K562 (cell line): ENCODE measurements around the gene IFNK. TPM values are rescaled to one million over a fixed set of nuclear protein-coding genes. Genes with fewer than 3 reads are reported as not detected.

Source experiments
- ATAC-seq: fragments of 200-7000 bp; cut with Tn5 transposase; 3 replicates; pipeline ENCODE4 v1.9.1; 2020; ENCODE audit warnings: moderate library complexity
- BruUV-seq: library from RNA; stranded (reverse); fragments of 400-500 nt; replicated peaks from 2 replicates; lab custom pipeline; 2021; lab: Mats Ljungman, UMichigan
- CTCF ChIA-PET: fragments of 300-600 bp; formaldehyde crosslinking; extraction: SDS; loops from one replicate; lab custom pipeline; 2021; ENCODE audit warnings: low intra/inter-chr PET ratio; lab: Yijun Ruan, JAX
- POLR2A ChIA-PET: fragments of 300-600, 350-650 bp; sonication (Branson Sonifier 250); formaldehyde crosslinking; extraction: SDS; loops from one replicate; lab custom pipeline; 2021; ENCODE audit warnings: antibody characterized with exemption, inconsistent platforms; lab: Yijun Ruan, JAX
- DNase-seq, 4 experiments: peaks; one replicate each; pipeline versions ENCODE4 v3.0.0 to v3.0.0-alpha.2; 2011 to 2018; ENCODE audit warnings: low spot score in 3 of 4, mixed read lengths in 3 of 4; ENCODE audit errors: extremely low read depth in 1 of 4
- FAIRE-seq: peaks from 2 replicates; lab custom pipeline; 2011; peaks lifted over from hg19 to GRCh38; lab: Jason Lieb, UNC
- H2AFZ ChIP-seq: 2 replicates; pipeline ENCODE4 v1.6.0; 2011; ENCODE audit warnings: low read depth, low read length, control low read depth, inconsistent platforms
- H3K27ac ChIP-seq: fragments of 200-600 bp; 3 replicates; pipeline ENCODE4 v1.8.0; 2011; ENCODE audit warnings: low read depth, mild to moderate bottlenecking, control low read depth, inconsistent platforms, low read length, moderate library complexity, mixed read lengths; ENCODE audit errors: extremely low read depth
- H3K27me3 ChIP-seq, 2 experiments: fragments of 300-600 bp in 1 of 2; 2 replicates in 1 of 2; 3 replicates in 1 of 2; pipeline versions ENCODE4 v1.6.0 to v1.8.0; 2011; ENCODE audit warnings: inconsistent platforms in 2 of 2, low read length in 2 of 2, mild to moderate bottlenecking in 1 of 2, mixed read lengths in 1 of 2, moderate library complexity in 1 of 2; ENCODE audit not compliant: control insufficient read depth in 2 of 2, insufficient read depth in 2 of 2
- H3K36me3 ChIP-seq: fragments of 300-600 bp; 3 replicates; pipeline ENCODE4 v1.8.0; 2011; ENCODE audit warnings: mild to moderate bottlenecking, low read length, inconsistent platforms; ENCODE audit not compliant: control insufficient read depth, insufficient read depth
- H3K4me1 ChIP-seq, 2 experiments: fragments of 200-600 bp in 1 of 2; replicated peaks in 1 of 2; 2 replicates in 1 of 2; 3 replicates in 1 of 2; pipeline versions ENCODE4 v1.5.1 to v1.8.0; 2011; ENCODE audit warnings: inconsistent platforms in 2 of 2, low read length in 2 of 2, mild to moderate bottlenecking in 1 of 2, mixed read lengths in 1 of 2, moderate library complexity in 1 of 2; ENCODE audit not compliant: control insufficient read depth in 2 of 2, insufficient read depth in 2 of 2
- H3K4me2 ChIP-seq: 2 replicates; pipeline ENCODE4 v1.6.1; 2011; ENCODE audit warnings: low read length, control low read depth, inconsistent platforms, mixed read lengths; ENCODE audit not compliant: insufficient read depth
- H3K4me3 ChIP-seq: fragments of 200-600 bp; sonication (generic), shearing (Covaris generic); 2 replicates; pipeline ENCODE4 v1.5.1; 2016; ENCODE audit warnings: control low read depth, inconsistent platforms
- H3K79me2 ChIP-seq: fragments of 200-600 bp; 3 replicates; pipeline ENCODE4 v1.8.0; 2011; ENCODE audit warnings: low read length, inconsistent platforms; ENCODE audit not compliant: control insufficient read depth, insufficient read depth
- H3K9ac ChIP-seq, 2 experiments: 2 replicates each; pipeline versions ENCODE4 v1.6.0 to v1.6.1; 2011; ENCODE audit warnings: low read depth in 2 of 2, low read length in 2 of 2, control low read depth in 1 of 2, inconsistent platforms in 1 of 2, mild to moderate bottlenecking in 1 of 2, mixed read lengths in 1 of 2; ENCODE audit not compliant: insufficient read depth in 1 of 2
- H3K9me1 ChIP-seq: one replicate; pipeline ENCODE4 v1.6.0; 2011; ENCODE audit warnings: inconsistent platforms, mild to moderate bottlenecking, low read length, moderate library complexity; ENCODE audit not compliant: control insufficient read depth, insufficient read depth
- H3K9me3 ChIP-seq: replicated peaks from 2 replicates; pipeline ENCODE4 v1.5.1; 2011; ENCODE audit warnings: low read depth, low read length, inconsistent platforms; ENCODE audit not compliant: control insufficient read depth, insufficient read depth
- H4K20me1 ChIP-seq: replicated peaks from 2 replicates; pipeline ENCODE4 v1.6.1; 2011; ENCODE audit warnings: low read length, inconsistent platforms, mixed read lengths; ENCODE audit not compliant: control insufficient read depth, insufficient read depth
- CBFA2T3 ChIP-seq: fragments of 450-650 bp; IDR thresholded peaks from 2 replicates; pipeline ENCODE4 v1.6.1; 2017
- ELK3 ChIP-seq: fragments of 450-650 bp; formaldehyde crosslinking; IDR thresholded peaks from 2 replicates; pipeline ENCODE4 v1.4.0; 2020; ENCODE audit warnings: mild to moderate bottlenecking
- TAF1 ChIP-seq: IDR thresholded peaks from 2 replicates; pipeline ENCODE4 v1.6.1; 2011; ENCODE audit warnings: mild to moderate bottlenecking, low read length, moderate library complexity; ENCODE audit not compliant: insufficient read depth, control insufficient read depth, severe bottlenecking; ENCODE audit errors: extremely low read depth
- ZNF668 ChIP-seq: fragments of 250-450 bp; sonication (Bioruptor Pico); IDR thresholded peaks from 2 replicates; pipeline ENCODE4 v1.8.0; 2022; ENCODE audit warnings: mild to moderate bottlenecking, inconsistent platforms
- ZNF740 ChIP-seq, 3 experiments: fragments of 200-800 bp in 1 of 3; sonication (Bioruptor generic) in 1 of 3; sonication (generic) in 1 of 3; formaldehyde crosslinking in 1 of 3; IDR thresholded peaks; 2 replicates each; pipeline versions ENCODE4 v1.6.1 to v1.8.0; 2016 to 2022; ENCODE audit warnings: mild to moderate bottlenecking in 2 of 3, missing compliant biosample characterization in 2 of 3, missing genetic modification characterization in 2 of 3, missing genetic modification reagents in 1 of 3
- WGBS: fragments of 100-300 bp; shearing (Covaris generic); methylation state at CpG from one replicate; pipeline ENCODE4 v1.1.6; 2016; ENCODE audit warnings: low coverage, mixed read lengths; ENCODE audit not compliant: insufficient coverage; ENCODE audit errors: missing lambda C conversion rate; 5-methylcytosine and 5-hydroxymethylcytosine counted together
- in situ Hi-C: fragments of 300-500 bp; cut with MboI; formaldehyde crosslinking; loops from 4 replicates; pipeline ENCODE4 v1.15.0; 2018; ENCODE audit warnings: inconsistent platforms, mixed read lengths
- intact Hi-C: fragments of 100-400 bp; cut with micrococcal nuclease; formaldehyde crosslinking; loops from 2 replicates; pipeline ENCODE4 v1.14.2; 2022
- polyA plus RNA-seq, 8 experiments: library from polyadenylated mRNA; depleted of rRNA in 4 of 8; stranded (reverse) in 5 of 8; unstranded in 3 of 8; fragments of >200 nt; fragmentation: Nextera tagmentation in 2 of 8; fragmentation: Illumina TruSeq in 1 of 8; extraction: Ambion mirVana in 2 of 8; extraction: Trizol in 1 of 8; gene quantifications; 2 replicates each; pipeline versions ENCODE4 v1.2.1 to v1.2.3, GENCODE V29; 2011 to 2014; ENCODE audit warnings: inconsistent platforms in 1 of 8, missing spikeins in 1 of 8
- total RNA-seq, 7 experiments: library from RNA; depleted of rRNA in 6 of 7; stranded (reverse); fragments of >200 nt in 6 of 7; fragmentation: Illumina TruSeq in 2 of 7; extraction: Trizol in 2 of 7; gene quantifications; 2 replicates each; pipeline versions ENCODE4 v1.2.1 to v1.2.3, GENCODE V29; 2011 to 2021; ENCODE audit warnings: low replicate concordance in 1 of 7

The IFNK gene
- total and polyA plus RNA-seq, 9 of the 15 experiments (the other 6 are each of a cell fraction or from before 2014, with no cell fraction given): 0.11 TPM; not detected in 8

- Histone ChIP-seq H2AFZ (no peak overlapping the region), H3K9ac (no peak overlapping the region; a peak in 1 of 4 replicates), H3K9me3 (0 out of 2 replicates have a peak, but pooled peaks cover 2% of the 10 kb centered on the region), H3K27ac (peak overlapping the region; percentile 22; the same call in 2 of the 3 replicates), H3K4me3 (no peak overlapping the region)
- no peak for FAIRE-seq
- TF ChIP-seq CBFA2T3: peak; percentile 11; the same call in 1 of the 2 replicates
- no peak for TF ChIP-seq ZNF668 (CRISPR knock-in tag)
- TF ChIP-seq, all 486 proteins: peak for 1
- Histone ChIP-seq H3K79me2 (peaks cover 85% of the 10 kb centered on the region), H4K20me1 (no peaks in the 10 kb centered on the region), H3K36me3 (peaks cover 7% of the 10 kb centered on the region; the same call in 1 of the 3 replicates), H3K27me3 (no peaks in the 10 kb centered on the region), H3K4me2 (no peak overlapping the region), H3K9me1 (no peaks in the 10 kb centered on the region), H3K4me1 (peaks cover 9 to 30% of the 10 kb centered on the region in 2 experiments; a peak in 3 of 5 replicates)
- 0% methylated on average over 1 of the region's 1 CpG for WGBS
- ATAC-seq (no peak), DNase-seq (no peak)
- in situ Hi-C loops (no loop called here), intact Hi-C loops (no loop called here)
- no TSS peak for BruUV-seq
- CTCF ChIA-PET: no interaction called here
- POLR2A ChIA-PET: no interaction called here
Measured at GRCh38 chr9:27474305-27474704, 49.8 kb upstream of the IFNK start.

GRCh38 chr9:27475057-27475595 is 49.0 kb upstream of the IFNK start:
- no peak for DNase-seq
- Histone ChIP-seq H3K9me3 (0 out of 2 replicates have a peak, but pooled peaks cover 2% of the 10 kb centered on the region), H3K4me1 (peaks cover 9 to 30% of the 10 kb centered on the region in 2 experiments; a peak in 3 of 5 replicates), H3K36me3 (peaks cover 6% of the 10 kb centered on the region; the same call in 1 of the 3 replicates), H3K9me1 (no peaks in the 10 kb centered on the region), H3K4me3 (no peak overlapping the region)
- FAIRE-seq: no peak
- no TSS peak for BruUV-seq
- ChIA-PET POLR2A (interaction anchor here (1.0 kb wide), 1 partner anchor 24 kb away, joined by 3 read pairs; no protein-coding TSS in a partner anchor), CTCF (no interaction called here)
- no peak for ATAC-seq
- intact Hi-C loops: no loop called here
- TF ChIP-seq TAF1 (no peak), ZNF740 (CRISPR knock-in tag; IDR thresholded peaks at IDR 0.05) (no peak), ZNF740 (tag; IDR thresholded peaks at IDR 0.05) (no peak), ELK3 (CRISPR knock-in tag) (no peak)
- TF ChIP-seq, all 486 proteins: peak for 0
- H2AFZ ChIP-seq: no peak overlapping the region
- no peaks in the 10 kb centered on the region for H3K27me3 ChIP-seq
- peaks cover 80% of the 10 kb centered on the region for H3K79me2 ChIP-seq
- in situ Hi-C loops: no loop called here
- WGBS: 40% methylated on average over 3 of the region's 7 CpGs
- peak overlapping the region; percentile 37; the same call in 1 of the 2 replicates for H3K4me2 ChIP-seq
- H3K27ac ChIP-seq: peak overlapping the region; percentile 59
- H4K20me1 ChIP-seq: no peaks in the 10 kb centered on the region
- H3K9ac ChIP-seq: peak overlapping the region; percentile 30 to 35; a peak in 1 of 4 replicates
